OCI-LY3 (cell line): Measurements from ENCODE around the gene TTLL1.

Experiments
- H2AFZ ChIP-seq: fragments of 200-600, 300-600 bp; shearing (Covaris generic); 2 replicates; pipeline ENCODE4 v1.6.0; 2014; ENCODE audit warnings: antibody characterized with exemption, low read depth, low read length
- H3K27ac ChIP-seq: fragments of 200-600, 300-600 bp; sonication (generic); 2 replicates; pipeline ENCODE4 v1.5.1; 2014; ENCODE audit warnings: mild to moderate bottlenecking, low read length, moderate library complexity, mixed read lengths
- H3K27me3 ChIP-seq: fragments of 200-600, 300-600 bp; sonication (generic); 2 replicates; pipeline ENCODE4 v1.6.1; 2014; ENCODE audit warnings: low read depth, low read length, mixed read lengths
- H3K36me3 ChIP-seq: fragments of 200-600, 300-600 bp; sonication (generic); replicated peaks from 2 replicates; pipeline ENCODE3; 2014; ENCODE audit warnings: low read depth, low read length, mixed read lengths
- H3K4me1 ChIP-seq: fragments of 300-600, 200-600 bp; sonication (generic); 2 replicates; pipeline ENCODE4 v1.6.1; 2014; ENCODE audit warnings: low read length, mixed read lengths
- H3K4me2 ChIP-seq: fragments of 200-600, 300-600 bp; sonication (generic); 2 replicates; pipeline ENCODE4 v1.6.1; 2014; ENCODE audit warnings: low read length, mixed read lengths
- H3K4me3 ChIP-seq: fragments of 300-600, 200-600 bp; sonication (generic); 2 replicates; pipeline ENCODE4 v1.5.1; 2014; ENCODE audit warnings: antibody characterized with exemption, mild to moderate bottlenecking, low read length, moderate library complexity
- H3K79me2 ChIP-seq: fragments of 300-600, 200-600 bp; shearing (Covaris generic); 2 replicates; pipeline ENCODE4 v1.6.1; 2014; ENCODE audit warnings: mild to moderate bottlenecking, low read length, mixed read lengths
- H3K9ac ChIP-seq: fragments of 300-600, 200-600 bp; shearing (Covaris generic); 2 replicates; pipeline ENCODE4 v1.6.0; 2014; ENCODE audit warnings: mild to moderate bottlenecking, low read length, moderate library complexity
- H3K9me3 ChIP-seq: fragments of 200-600, 300-600 bp; shearing (Covaris generic); 2 replicates; pipeline ENCODE4 v1.6.1; 2014; ENCODE audit warnings: low read length, mixed read lengths; ENCODE audit not compliant: insufficient read depth
- H4K20me1 ChIP-seq: fragments of 200-600, 300-600 bp; sonication (generic); 2 replicates; pipeline ENCODE4 v1.6.1; 2016; ENCODE audit warnings: low read length, mixed read lengths; ENCODE audit not compliant: insufficient read depth
- EZH2phosphoT487 ChIP-seq: fragments of 200-600 bp; shearing (Covaris generic); IDR thresholded peaks from 2 replicates; pipeline ENCODE4 v1.6.1; 2018; ENCODE audit warnings: antibody characterized with exemption, mixed run types, low read depth
- TF ChIP-seq, protein P1 (sequence below): fragments of 200-600, 300-600 bp; sonication (generic); IDR thresholded peaks from 2 replicates; pipeline ENCODE4 v1.5.1; 2014; ENCODE audit warnings: antibody characterized with exemption, low read length, low read depth

Gene TTLL1

DNA sequence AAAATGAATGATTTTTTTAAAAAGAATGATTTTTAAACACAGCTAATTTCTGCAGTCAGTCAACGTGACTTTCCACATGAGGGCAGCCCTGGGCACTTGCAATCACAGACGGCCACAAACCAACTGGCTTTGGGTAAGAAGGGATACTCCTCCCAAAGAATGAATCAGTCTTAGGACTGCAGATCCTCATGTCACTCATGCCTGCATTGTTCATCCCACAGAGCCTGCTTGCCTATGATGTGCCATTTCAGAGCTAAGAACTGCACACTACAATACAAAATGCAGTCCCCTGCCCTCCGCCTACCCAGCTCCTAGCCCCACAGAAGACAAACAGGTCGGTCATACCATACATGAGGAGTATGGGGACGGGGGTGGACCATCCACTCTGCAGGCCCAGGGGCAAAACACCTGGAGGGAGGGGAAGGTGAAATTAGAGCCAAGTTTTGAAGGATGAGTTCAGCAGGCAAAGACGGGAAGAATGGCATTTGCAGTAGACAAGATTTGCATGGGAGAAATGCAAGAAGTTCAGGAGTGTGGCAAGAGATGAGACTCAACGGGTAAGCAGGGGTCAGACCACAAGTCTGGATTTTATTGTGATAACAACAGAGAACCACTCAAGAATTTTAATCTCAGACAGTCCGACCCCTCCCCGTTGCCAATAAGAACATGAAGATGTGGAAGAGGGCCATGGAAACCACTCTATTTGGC lies 98.9 kb downstream of the TTLL1 start:
- H2AFZ ChIP-seq = no peak overlapping the region
- 0 out of 2 replicates have a peak, but pooled peaks cover 3% of the 10 kb centered on the region for H3K9me3 ChIP-seq
- peaks cover 6% of the 10 kb centered on the region for H3K4me1 ChIP-seq
- H4K20me1 ChIP-seq = peaks cover 71% of the 10 kb centered on the region
- H3K36me3 ChIP-seq = peaks cover 7% of the 10 kb centered on the region
- no peak overlapping the region for H3K9ac ChIP-seq
- H3K4me3 ChIP-seq = no peak overlapping the region
- H3K27me3 ChIP-seq = no peaks in the 10 kb centered on the region
- TF ChIP-seq, protein P1, sequence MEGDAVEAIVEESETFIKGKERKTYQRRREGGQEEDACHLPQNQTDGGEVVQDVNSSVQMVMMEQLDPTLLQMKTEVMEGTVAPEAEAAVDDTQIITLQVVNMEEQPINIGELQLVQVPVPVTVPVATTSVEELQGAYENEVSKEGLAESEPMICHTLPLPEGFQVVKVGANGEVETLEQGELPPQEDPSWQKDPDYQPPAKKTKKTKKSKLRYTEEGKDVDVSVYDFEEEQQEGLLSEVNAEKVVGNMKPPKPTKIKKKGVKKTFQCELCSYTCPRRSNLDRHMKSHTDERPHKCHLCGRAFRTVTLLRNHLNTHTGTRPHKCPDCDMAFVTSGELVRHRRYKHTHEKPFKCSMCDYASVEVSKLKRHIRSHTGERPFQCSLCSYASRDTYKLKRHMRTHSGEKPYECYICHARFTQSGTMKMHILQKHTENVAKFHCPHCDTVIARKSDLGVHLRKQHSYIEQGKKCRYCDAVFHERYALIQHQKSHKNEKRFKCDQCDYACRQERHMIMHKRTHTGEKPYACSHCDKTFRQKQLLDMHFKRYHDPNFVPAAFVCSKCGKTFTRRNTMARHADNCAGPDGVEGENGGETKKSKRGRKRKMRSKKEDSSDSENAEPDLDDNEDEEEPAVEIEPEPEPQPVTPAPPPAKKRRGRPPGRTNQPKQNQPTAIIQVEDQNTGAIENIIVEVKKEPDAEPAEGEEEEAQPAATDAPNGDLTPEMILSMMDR = 0 out of 2 replicates have a peak, but pooled peaks have one; percentile 10
- TF ChIP-seq EZH2phosphoT487 = no peak
- H3K79me2 ChIP-seq = peaks cover 78% of the 10 kb centered on the region
- no peak overlapping the region for H3K4me2 ChIP-seq
- no peak overlapping the region for H3K27ac ChIP-seq
